HFFc6 (cell line): ENCODE measurements around the gene C11orf91. TPM values are rescaled to one million over a fixed set of nuclear protein-coding genes. Genes with fewer than 3 reads are reported as not detected.

Experiments
- DNase-seq: peaks from one replicate; pipeline ENCODE4 v3.0.0-alpha.2; 2018
- H3K27ac Mint-ChIP-seq: 2 replicates; pipeline ENCODE4 v1.8.0; 2020; ENCODE audit warnings: mild to moderate bottlenecking, mixed read lengths
- H3K27me3 Mint-ChIP-seq: 2 replicates; pipeline ENCODE4 v1.8.0; 2021; ENCODE audit warnings: mild to moderate bottlenecking, moderate library complexity, mixed read lengths; ENCODE audit not compliant: insufficient read depth
- H3K36me3 Mint-ChIP-seq: 2 replicates; pipeline ENCODE4 v1.8.0; 2021; ENCODE audit warnings: low read depth, mixed read lengths
- H3K4me1 Mint-ChIP-seq: 2 replicates; pipeline ENCODE4 v1.8.0; 2020; ENCODE audit warnings: low read depth, mixed read lengths
- H3K4me3 Mint-ChIP-seq: 2 replicates; pipeline ENCODE4 v1.8.0; 2020; ENCODE audit warnings: mild to moderate bottlenecking, moderate library complexity, mixed read lengths
- H3K9me3 Mint-ChIP-seq: 2 replicates; pipeline ENCODE4 v1.8.0; 2020; ENCODE audit warnings: mild to moderate bottlenecking, mixed read lengths
- total RNA-seq, 6 experiments: library from RNA; stranded (reverse); fragmentation: NEBNext Ultra II Directional; extraction: Animal tissue kit (Norgen Biotek cat#: 25700); gene quantifications; 2 replicates in 1 of 6; 3 replicates in 5 of 6; pipeline ENCODE4 v1.2.3, GENCODE V29; 2021
- TF ChIP-seq, protein P1 (sequence below): fragments of 200-600 bp; sonication (generic); IDR thresholded peaks from 2 replicates; pipeline ENCODE4 v1.5.0; 2021; ENCODE audit warnings: antibody characterized with exemption, mild to moderate bottlenecking

Gene C11orf91
- total RNA-seq, 6 experiments from 2014 or later, result 0.59 to 0.65 (median 0.60) TPM; not detected in 2

DNA sequence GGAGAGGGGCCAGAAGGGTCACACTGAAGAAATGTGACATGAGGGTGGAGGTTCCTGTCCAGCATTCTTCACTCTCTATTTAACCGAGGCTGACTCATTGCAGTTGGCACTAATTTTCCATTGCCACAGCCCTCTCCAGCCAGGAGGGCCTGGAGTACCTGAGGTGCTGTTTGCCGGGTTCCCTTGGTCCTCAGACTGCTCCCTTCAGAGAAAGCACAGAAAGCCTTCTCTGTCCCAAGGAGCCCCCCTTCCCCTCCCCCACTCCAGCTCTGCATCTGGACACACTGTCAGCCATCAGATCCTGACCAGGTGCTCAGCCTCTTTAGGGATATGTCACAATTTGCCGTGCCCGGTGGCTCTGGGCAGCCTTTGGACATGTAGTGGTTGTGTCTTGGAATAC lies 3.2 kb upstream of the C11orf91 start:
- Mint-ChIP-seq H3K27me3 (peaks cover 5% of the 10 kb centered on the region), H3K4me3 (no peak overlapping the region), H3K4me1 (peaks cover 88% of the 10 kb centered on the region), H3K9me3 (no peaks in the 10 kb centered on the region), H3K36me3 (peaks cover 20% of the 10 kb centered on the region), H3K27ac (peak overlapping the region; percentile 79)
- DNase-seq, result no peak
- TF ChIP-seq, protein P1, sequence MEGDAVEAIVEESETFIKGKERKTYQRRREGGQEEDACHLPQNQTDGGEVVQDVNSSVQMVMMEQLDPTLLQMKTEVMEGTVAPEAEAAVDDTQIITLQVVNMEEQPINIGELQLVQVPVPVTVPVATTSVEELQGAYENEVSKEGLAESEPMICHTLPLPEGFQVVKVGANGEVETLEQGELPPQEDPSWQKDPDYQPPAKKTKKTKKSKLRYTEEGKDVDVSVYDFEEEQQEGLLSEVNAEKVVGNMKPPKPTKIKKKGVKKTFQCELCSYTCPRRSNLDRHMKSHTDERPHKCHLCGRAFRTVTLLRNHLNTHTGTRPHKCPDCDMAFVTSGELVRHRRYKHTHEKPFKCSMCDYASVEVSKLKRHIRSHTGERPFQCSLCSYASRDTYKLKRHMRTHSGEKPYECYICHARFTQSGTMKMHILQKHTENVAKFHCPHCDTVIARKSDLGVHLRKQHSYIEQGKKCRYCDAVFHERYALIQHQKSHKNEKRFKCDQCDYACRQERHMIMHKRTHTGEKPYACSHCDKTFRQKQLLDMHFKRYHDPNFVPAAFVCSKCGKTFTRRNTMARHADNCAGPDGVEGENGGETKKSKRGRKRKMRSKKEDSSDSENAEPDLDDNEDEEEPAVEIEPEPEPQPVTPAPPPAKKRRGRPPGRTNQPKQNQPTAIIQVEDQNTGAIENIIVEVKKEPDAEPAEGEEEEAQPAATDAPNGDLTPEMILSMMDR, result no peak

DNA sequence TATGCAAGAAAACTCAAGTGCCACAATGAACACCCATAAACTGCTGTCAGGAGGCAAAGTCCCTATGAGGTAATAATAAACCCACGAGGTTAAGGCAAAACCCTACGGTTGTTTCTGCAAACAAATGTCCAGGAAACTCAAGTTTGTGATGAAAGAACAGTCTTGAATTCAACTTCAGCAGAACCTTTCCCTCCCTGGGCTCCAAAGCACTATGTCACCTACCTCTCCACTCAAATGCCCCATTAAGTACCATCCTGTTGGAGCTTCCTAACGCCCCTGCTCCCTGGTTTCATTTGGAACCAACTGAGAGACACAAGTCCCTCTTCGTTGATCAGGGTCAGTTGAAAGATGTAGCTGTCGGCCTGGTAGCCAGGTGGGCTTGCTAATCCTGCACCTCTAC lies 2.6 kb upstream of the C11orf91 start:
- no peaks in the 10 kb centered on the region for H3K9me3 Mint-ChIP-seq
- no peak overlapping the region; the same call in 1 of the 2 replicates for H3K4me3 Mint-ChIP-seq
- H3K4me1 Mint-ChIP-seq, result peaks cover 83% of the 10 kb centered on the region
- TF ChIP-seq, protein P1, result no peak
- no peak for DNase-seq
- H3K27ac Mint-ChIP-seq, result peak overlapping the region; percentile 79
- H3K36me3 Mint-ChIP-seq, result peaks cover 16% of the 10 kb centered on the region; the same call in 1 of the 2 replicates
- H3K27me3 Mint-ChIP-seq, result peaks cover 5% of the 10 kb centered on the region

DNA sequence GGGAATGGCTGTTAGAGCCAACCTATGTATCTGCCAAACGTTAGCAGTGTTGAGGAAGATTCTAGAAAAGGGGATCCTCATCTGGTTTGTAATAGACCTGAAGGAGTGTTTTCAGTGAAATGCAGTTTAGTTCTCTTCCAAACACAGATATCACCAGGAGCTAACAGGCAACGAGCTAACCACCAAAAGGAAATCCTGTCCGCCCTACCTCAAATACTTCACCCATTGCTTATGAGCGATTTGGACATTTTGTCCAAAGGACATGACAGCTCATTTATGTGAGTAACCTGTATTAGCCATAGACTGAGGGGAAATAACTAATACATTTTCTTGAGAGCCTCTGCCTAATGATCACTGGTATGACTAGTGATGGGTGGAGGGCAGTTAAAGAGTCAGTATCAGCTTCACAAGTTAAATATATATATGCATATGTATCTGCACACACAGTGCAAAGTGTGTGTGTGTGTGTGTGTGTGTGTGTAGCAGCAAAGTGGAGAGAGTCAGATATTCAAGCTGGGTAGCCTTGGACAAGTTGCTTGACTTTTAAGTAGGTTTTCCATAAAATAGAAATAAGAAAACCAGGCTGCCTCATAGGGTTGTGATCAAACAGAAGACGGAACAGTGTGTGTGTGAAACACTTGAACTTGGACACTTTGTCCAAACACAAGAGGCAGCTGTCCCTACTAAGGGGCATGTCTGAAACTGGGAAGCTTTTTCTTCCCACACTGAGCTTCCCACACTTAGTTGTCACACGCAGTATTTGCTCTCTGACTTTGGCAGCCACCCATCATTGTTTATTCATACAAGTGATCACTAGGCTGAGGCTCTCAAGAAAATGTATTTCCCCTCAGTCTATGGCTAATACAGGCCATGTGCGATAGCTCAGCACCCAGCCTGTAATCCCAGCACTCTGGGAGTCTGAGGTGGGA lies 940 bp upstream of the C11orf91 start:
- Mint-ChIP-seq H3K4me1 (peaks cover 86% of the 10 kb centered on the region), H3K27me3 (peaks cover 7% of the 10 kb centered on the region), H3K9me3 (no peaks in the 10 kb centered on the region), H3K4me3 (peak overlapping the region; percentile 90), H3K27ac (peak overlapping the region; percentile 96), H3K36me3 (peaks cover 11% of the 10 kb centered on the region; the same call in 1 of the 2 replicates)
- peak; percentile 68 for DNase-seq
- TF ChIP-seq, protein P1, result no peak

DNA sequence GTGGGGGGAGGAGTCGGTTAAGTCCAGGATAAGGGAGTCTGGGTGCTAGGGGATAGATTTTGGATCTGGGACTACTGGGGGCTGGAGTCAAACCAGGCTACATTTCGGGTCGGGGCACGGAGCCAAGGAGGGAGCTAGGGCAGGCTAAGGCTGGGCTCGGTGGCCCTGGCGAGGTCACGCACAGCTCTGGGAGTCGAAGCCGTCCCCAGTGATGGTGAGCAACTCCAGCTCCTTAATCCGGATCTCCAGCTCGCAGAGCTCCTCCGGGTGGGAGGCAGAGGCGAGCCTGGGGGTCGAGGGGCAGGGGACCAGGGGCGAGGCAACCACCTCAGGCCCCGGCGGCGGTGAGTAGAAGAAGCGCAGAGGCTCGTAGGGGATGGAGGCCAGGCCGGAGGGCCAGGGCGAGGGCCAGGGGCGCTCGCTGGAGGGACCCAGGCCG lies 544 bp downstream of the C11orf91 start:
- no peaks in the 10 kb centered on the region for H3K9me3 Mint-ChIP-seq
- peaks cover 77% of the 10 kb centered on the region for H3K4me1 Mint-ChIP-seq
- TF ChIP-seq, protein P1, result no peak
- no peaks in the 10 kb centered on the region; the same call in 1 of the 2 replicates for H3K36me3 Mint-ChIP-seq
- H3K27ac Mint-ChIP-seq, result peak overlapping the region; percentile 81
- H3K27me3 Mint-ChIP-seq, result peaks cover 7% of the 10 kb centered on the region
- H3K4me3 Mint-ChIP-seq, result peak overlapping the region; percentile 70
- no peak for DNase-seq

DNA sequence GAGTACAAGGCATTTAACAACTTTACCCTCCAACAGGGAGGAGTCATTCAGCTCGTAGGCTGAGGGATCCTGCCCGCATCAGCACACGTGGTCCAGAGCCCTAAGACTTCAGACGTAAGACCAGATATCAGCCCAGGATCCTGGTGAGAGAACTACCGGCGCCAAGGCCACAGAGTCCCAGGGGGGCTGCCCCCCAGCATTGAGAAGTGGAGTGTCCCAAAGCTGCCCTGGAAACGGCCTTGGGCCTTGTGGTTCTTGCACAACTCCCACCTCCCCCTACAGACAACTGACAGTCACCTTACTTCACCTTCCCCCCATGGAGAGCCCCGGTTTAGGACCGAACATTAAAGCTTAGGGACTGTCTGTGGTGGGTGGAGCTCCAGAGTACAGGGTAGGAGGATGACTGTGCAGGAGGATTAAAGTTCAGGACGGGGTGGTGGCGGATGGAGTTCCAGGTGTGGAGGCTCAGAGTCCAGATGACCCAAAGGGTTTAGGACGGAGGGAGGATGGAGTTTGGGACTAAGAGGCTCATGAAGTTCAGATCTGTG lies 1.0 kb downstream of the C11orf91 start:
- DNase-seq, result no peak
- H3K36me3 Mint-ChIP-seq, result no peaks in the 10 kb centered on the region
- H3K4me3 Mint-ChIP-seq, result peak overlapping the region; percentile 70
- peaks cover 77% of the 10 kb centered on the region for H3K4me1 Mint-ChIP-seq
- peaks cover 7% of the 10 kb centered on the region for H3K27me3 Mint-ChIP-seq
- TF ChIP-seq, protein P1, result no peak
- no peaks in the 10 kb centered on the region for H3K9me3 Mint-ChIP-seq
- H3K27ac Mint-ChIP-seq, result peak overlapping the region; percentile 81
